ENCODE results near the gene CCT5.

Gene CCT5

DNA sequence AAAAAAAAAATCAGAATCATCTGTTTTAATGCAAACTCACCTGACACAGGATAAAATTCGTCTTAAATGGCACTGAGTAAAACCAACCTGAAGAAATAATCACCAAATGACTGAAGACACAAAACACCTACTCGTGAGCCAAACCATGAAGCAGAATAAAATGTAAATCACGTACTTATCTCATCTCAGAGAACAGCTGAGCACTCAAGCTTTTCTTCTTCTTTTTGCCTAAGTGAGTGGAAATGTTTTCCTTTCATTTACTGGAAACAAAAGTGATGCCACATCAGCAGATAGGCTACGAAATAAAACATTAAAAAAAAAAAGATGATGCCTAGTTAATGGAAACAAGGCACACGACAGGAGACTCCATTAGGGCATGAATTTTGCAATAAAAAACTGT, 36.8 kb upstream of the CCT5 start:
- TF ChIP-seq ARNTL (CRISPR knock-in tag; IDR thresholded peaks at IDR 0.05; ENCODE audit: borderline replicate concordance, low read depth) (no peak), RARB (CRISPR knock-in tag; IDR thresholded peaks at IDR 0.05) (no peak), GLIS3 (CRISPR knock-in tag; IDR thresholded peaks at IDR 0.05) (no peak), SNAI2 (CRISPR knock-in tag; IDR thresholded peaks at IDR 0.05) (no peak), ZNF8 (CRISPR knock-in tag; IDR thresholded peaks at IDR 0.05) (no peak), PPARA (CRISPR knock-in tag; IDR thresholded peaks at IDR 0.05; ENCODE audit: borderline replicate concordance) (no peak), ZNF565 (CRISPR knock-in tag; conservative IDR thresholded peaks at IDR 0.05; ENCODE audit: low read depth) (no peak), ZFP30 (CRISPR knock-in tag; IDR thresholded peaks at IDR 0.05) (no peak), BACH2 (CRISPR knock-in tag; IDR thresholded peaks at IDR 0.05; ENCODE audit: borderline replicate concordance) (no peak), OSR1 (CRISPR knock-in tag; IDR thresholded peaks at IDR 0.05) (no peak)
- TF ChIP-seq, protein P1, sequence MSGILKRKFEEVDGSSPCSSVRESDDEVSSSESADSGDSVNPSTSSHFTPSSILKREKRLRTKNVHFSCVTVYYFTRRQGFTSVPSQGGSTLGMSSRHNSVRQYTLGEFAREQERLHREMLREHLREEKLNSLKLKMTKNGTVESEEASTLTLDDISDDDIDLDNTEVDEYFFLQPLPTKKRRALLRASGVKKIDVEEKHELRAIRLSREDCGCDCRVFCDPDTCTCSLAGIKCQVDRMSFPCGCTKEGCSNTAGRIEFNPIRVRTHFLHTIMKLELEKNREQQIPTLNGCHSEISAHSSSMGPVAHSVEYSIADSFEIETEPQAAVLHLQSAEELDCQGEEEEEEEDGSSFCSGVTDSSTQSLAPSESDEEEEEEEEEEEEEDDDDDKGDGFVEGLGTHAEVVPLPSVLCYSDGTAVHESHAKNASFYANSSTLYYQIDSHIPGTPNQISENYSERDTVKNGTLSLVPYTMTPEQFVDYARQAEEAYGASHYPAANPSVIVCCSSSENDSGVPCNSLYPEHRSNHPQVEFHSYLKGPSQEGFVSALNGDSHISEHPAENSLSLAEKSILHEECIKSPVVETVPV (CRISPR knock-in tag; IDR thresholded peaks at IDR 0.05) = no peak
- no peak for ATAC-seq

GRCh38 chr5:10214041-10214440, 36.0 kb upstream of the CCT5 start:
- no peak for ATAC-seq
- TF ChIP-seq, protein P1 (CRISPR knock-in tag; IDR thresholded peaks at IDR 0.05) = no peak
- no peak for TF ChIP-seq PATZ1 (CRISPR knock-in tag; IDR thresholded peaks at IDR 0.05; ENCODE audit: borderline replicate concordance)
- TF ChIP-seq PPARA (CRISPR knock-in tag; IDR thresholded peaks at IDR 0.05; ENCODE audit: borderline replicate concordance) = no peak
- no peak for TF ChIP-seq ZC3H10 (CRISPR knock-in tag; IDR thresholded peaks at IDR 0.05)
- TF ChIP-seq CREB5 (CRISPR knock-in tag; IDR thresholded peaks at IDR 0.05; ENCODE audit: low read depth) = no peak
- no peak for TF ChIP-seq OSR1 (CRISPR knock-in tag; IDR thresholded peaks at IDR 0.05)
- TF ChIP-seq ZNF565 (CRISPR knock-in tag; conservative IDR thresholded peaks at IDR 0.05; ENCODE audit: low read depth) = no peak
- TF ChIP-seq, protein P2, sequence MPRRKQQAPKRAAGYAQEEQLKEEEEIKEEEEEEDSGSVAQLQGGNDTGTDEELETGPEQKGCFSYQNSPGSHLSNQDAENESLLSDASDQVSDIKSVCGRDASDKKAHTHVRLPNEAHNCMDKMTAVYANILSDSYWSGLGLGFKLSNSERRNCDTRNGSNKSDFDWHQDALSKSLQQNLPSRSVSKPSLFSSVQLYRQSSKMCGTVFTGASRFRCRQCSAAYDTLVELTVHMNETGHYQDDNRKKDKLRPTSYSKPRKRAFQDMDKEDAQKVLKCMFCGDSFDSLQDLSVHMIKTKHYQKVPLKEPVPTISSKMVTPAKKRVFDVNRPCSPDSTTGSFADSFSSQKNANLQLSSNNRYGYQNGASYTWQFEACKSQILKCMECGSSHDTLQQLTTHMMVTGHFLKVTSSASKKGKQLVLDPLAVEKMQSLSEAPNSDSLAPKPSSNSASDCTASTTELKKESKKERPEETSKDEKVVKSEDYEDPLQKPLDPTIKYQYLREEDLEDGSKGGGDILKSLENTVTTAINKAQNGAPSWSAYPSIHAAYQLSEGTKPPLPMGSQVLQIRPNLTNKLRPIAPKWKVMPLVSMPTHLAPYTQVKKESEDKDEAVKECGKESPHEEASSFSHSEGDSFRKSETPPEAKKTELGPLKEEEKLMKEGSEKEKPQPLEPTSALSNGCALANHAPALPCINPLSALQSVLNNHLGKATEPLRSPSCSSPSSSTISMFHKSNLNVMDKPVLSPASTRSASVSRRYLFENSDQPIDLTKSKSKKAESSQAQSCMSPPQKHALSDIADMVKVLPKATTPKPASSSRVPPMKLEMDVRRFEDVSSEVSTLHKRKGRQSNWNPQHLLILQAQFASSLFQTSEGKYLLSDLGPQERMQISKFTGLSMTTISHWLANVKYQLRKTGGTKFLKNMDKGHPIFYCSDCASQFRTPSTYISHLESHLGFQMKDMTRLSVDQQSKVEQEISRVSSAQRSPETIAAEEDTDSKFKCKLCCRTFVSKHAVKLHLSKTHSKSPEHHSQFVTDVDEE (CRISPR knock-in tag; IDR thresholded peaks at IDR 0.05) = no peak
- no peak for TF ChIP-seq TOX (CRISPR knock-in tag; IDR thresholded peaks at IDR 0.05; ENCODE audit: borderline replicate concordance)
- TF ChIP-seq ARNTL (CRISPR knock-in tag; IDR thresholded peaks at IDR 0.05; ENCODE audit: borderline replicate concordance, low read depth) = no peak
- no peak for TF ChIP-seq ZNF70 (CRISPR knock-in tag; IDR thresholded peaks at IDR 0.05)
- TF ChIP-seq CSDC2 (CRISPR knock-in tag; IDR thresholded peaks at IDR 0.05) = no peak
- TF ChIP-seq ZNF8 (CRISPR knock-in tag; IDR thresholded peaks at IDR 0.05) = no peak
- TF ChIP-seq TCF4 (CRISPR knock-in tag; IDR thresholded peaks at IDR 0.05; ENCODE audit: borderline replicate concordance) = no peak

DNA sequence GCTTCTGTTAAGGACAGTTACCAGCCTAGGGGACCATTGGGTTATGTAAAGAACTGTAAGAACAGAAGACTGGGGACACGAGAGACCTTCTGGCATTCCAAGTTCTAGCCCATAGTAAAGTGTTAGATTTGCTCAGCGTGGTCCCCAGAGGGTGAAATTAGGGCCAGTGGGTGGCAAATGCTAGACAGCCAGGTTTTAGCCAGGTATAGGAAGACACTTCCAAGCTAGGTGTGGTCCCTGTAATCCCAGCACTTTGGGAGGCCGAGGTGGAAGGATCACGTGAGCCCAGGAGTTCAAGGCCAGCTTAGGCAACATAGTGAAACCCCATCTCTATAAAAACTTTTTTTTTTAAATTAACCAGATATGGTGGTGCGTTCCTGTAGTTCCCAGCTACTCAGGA, 34.7 kb upstream of the CCT5 start:
- no peak for ATAC-seq
- TF ChIP-seq, protein P1 (CRISPR knock-in tag; IDR thresholded peaks at IDR 0.05) = no peak
- TF ChIP-seq ESRRG (CRISPR knock-in tag; IDR thresholded peaks at IDR 0.05) (no peak), ISL1 (CRISPR knock-in tag; IDR thresholded peaks at IDR 0.05) (no peak), ZFP30 (CRISPR knock-in tag; IDR thresholded peaks at IDR 0.05) (no peak), GLIS3 (CRISPR knock-in tag; IDR thresholded peaks at IDR 0.05) (no peak), PATZ1 (CRISPR knock-in tag; IDR thresholded peaks at IDR 0.05; ENCODE audit: borderline replicate concordance) (no peak), CREB5 (CRISPR knock-in tag; IDR thresholded peaks at IDR 0.05; ENCODE audit: low read depth) (no peak), ZNF70 (CRISPR knock-in tag; IDR thresholded peaks at IDR 0.05) (no peak), ZFP3 (CRISPR knock-in tag; IDR thresholded peaks at IDR 0.05) (no peak)

All from SK-N-SH treated with all-trans-retinoic acid at 6 μM for 48 hours (cell line).